PC-9 (cell line): ENCODE measurements around the gene SLC26A5. TPM values are rescaled to one million over a fixed set of nuclear protein-coding genes. Genes with fewer than 3 reads are reported as not detected.
A peak's percentile ranks its signal among the peaks of the same experiment; 100 is the strongest.

ENCODE experiments used
- BruUV-seq: library from RNA; stranded (reverse); fragments of 400-500 nt; replicated peaks from 2 replicates; lab custom pipeline; 2021; lab: Mats Ljungman, UMichigan
- CTCF ChIA-PET: fragments of 300-600 bp; sonication (Branson Sonifier 250); formaldehyde crosslinking; loops from one replicate; lab custom pipeline; 2022; ENCODE audit warnings: antibody characterized with exemption; lab: Charles Lee
- POLR2A ChIA-PET: fragments of 300-600 bp; sonication (Branson Sonifier 250); formaldehyde crosslinking; loops from one replicate; lab custom pipeline; 2022; ENCODE audit warnings: antibody characterized with exemption; ENCODE audit not compliant: unreplicated experiment; lab: Charles Lee
- DNase-seq, 2 experiments: peaks; one replicate each; pipeline versions ENCODE4 v3.0.0 to v3.0.0-alpha.2; 2015 to 2022; ENCODE audit warnings: mixed read lengths in 1 of 2
- H2AFZ ChIP-seq: fragments of 200-600 bp; sonication (generic); 2 replicates; pipeline ENCODE4 v1.8.1; 2017; ENCODE audit warnings: antibody characterized with exemption
- H3F3A ChIP-seq: fragments of 200-600 bp; sonication (generic); 2 replicates; pipeline ENCODE4 v1.8.1; 2017; ENCODE audit warnings: antibody characterized with exemption, mild to moderate bottlenecking, low read depth; ENCODE audit not compliant: insufficient read depth
- H3K27ac ChIP-seq: fragments of 200-600 bp; sonication (generic); 2 replicates; pipeline ENCODE4 v1.6.1; 2016; ENCODE audit warnings: mixed run types
- H3K27me3 ChIP-seq: fragments of 200-600 bp; sonication (generic); 2 replicates; pipeline ENCODE4 v1.6.1; 2016; ENCODE audit warnings: low read depth, mixed run types; ENCODE audit not compliant: insufficient read depth
- H3K36me3 ChIP-seq: fragments of 200-600 bp; sonication (generic); 2 replicates; pipeline ENCODE4 v1.6.1; 2016; ENCODE audit warnings: low read depth, mixed run types
- H3K4me1 ChIP-seq: fragments of 200-600 bp; sonication (generic); replicated peaks from 2 replicates; pipeline ENCODE4 v1.6.1; 2016; ENCODE audit warnings: mixed run types; ENCODE audit not compliant: insufficient read depth
- H3K4me2 ChIP-seq: fragments of 200-600 bp; sonication (generic); 2 replicates; pipeline ENCODE4 v1.6.1; 2017; ENCODE audit warnings: mixed run types
- H3K4me3 ChIP-seq: fragments of 200-600 bp; sonication (generic); 2 replicates; pipeline ENCODE4 v1.6.1; 2016; ENCODE audit warnings: mixed run types
- H3K79me2 ChIP-seq: fragments of 200-600 bp; sonication (generic); 2 replicates; pipeline ENCODE4 v1.6.1; 2017; ENCODE audit warnings: low read depth, mixed run types
- H3K9me2 ChIP-seq: fragments of 200-600 bp; sonication (generic); 2 replicates; pipeline ENCODE4 v1.8.1; 2017; ENCODE audit warnings: mild to moderate bottlenecking; ENCODE audit not compliant: insufficient read depth
- H3K9me3 ChIP-seq: fragments of 200-600 bp; sonication (generic); 2 replicates; pipeline ENCODE4 v1.8.1; 2016; ENCODE audit warnings: low read depth; ENCODE audit not compliant: insufficient read depth
- H4K20me1 ChIP-seq: fragments of 200-600 bp; sonication (generic); 2 replicates; pipeline ENCODE4 v1.8.1; 2017; ENCODE audit not compliant: insufficient read depth
- CTCF ChIP-seq: fragments of 200-600 bp; sonication (generic); conservative IDR thresholded peaks from 2 replicates; pipeline ENCODE4 v1.6.1; 2017; ENCODE audit warnings: mixed run types, antibody characterized with exemption, mild to moderate bottlenecking, moderate library complexity
- EZH2 ChIP-seq: fragments of 200-600 bp; sonication (generic); IDR thresholded peaks from 2 replicates; pipeline ENCODE4 v1.8.0; 2017; ENCODE audit warnings: antibody characterized with exemption, low read depth
- intact Hi-C: fragments of 100-400 bp; cut with micrococcal nuclease; formaldehyde crosslinking; loops from one replicate; pipeline ENCODE4 v1.10.0; 2022; ENCODE audit not compliant: unreplicated experiment
- total RNA-seq: library from RNA; stranded (reverse); gene quantifications from 2 replicates; pipeline ENCODE4 v1.2.3, GENCODE V29; 2021

SLC26A5 gene
- total RNA-seq, 1 experiment from 2014 or later, result not detected

GRCh38 chr7:103373866-103374643, 72.0 kb downstream of the SLC26A5 start:
- no peak overlapping the region for H3K4me2 ChIP-seq
- no peak for DNase-seq
- H3K4me3 ChIP-seq, result no peak overlapping the region
- H3K27me3 ChIP-seq, result no peaks in the 10 kb centered on the region
- H3K9me2 ChIP-seq, result no peaks in the 10 kb centered on the region
- POLR2A ChIA-PET, result no interaction called here
- no peak overlapping the region for H3K27ac ChIP-seq
- peaks cover 6% of the 10 kb centered on the region; the same call in 1 of the 2 replicates for H3F3A ChIP-seq
- no peaks in the 10 kb centered on the region for H3K9me3 ChIP-seq
- no peaks in the 10 kb centered on the region for H3K4me1 ChIP-seq
- H2AFZ ChIP-seq, result no peak overlapping the region
- H4K20me1 ChIP-seq, result no peaks in the 10 kb centered on the region
- CTCF ChIA-PET, result no interaction called here
- intact Hi-C loops, result no loop called here
- H3K36me3 ChIP-seq, result no peaks in the 10 kb centered on the region
- TF ChIP-seq CTCF (no peak), EZH2 (no peak)
- no TSS peak for BruUV-seq
- H3K79me2 ChIP-seq, result no peaks in the 10 kb centered on the region

- no peak overlapping the region for H3K27ac ChIP-seq
- no peaks in the 10 kb centered on the region for H3K9me3 ChIP-seq
- POLR2A ChIA-PET, result no interaction called here
- H3K9me2 ChIP-seq, result no peaks in the 10 kb centered on the region
- H3K4me2 ChIP-seq, result no peak overlapping the region
- no peak for DNase-seq
- intact Hi-C loops, result no loop called here
- H2AFZ ChIP-seq, result no peak overlapping the region
- H3K79me2 ChIP-seq, result no peaks in the 10 kb centered on the region
- H3F3A ChIP-seq, result peaks cover 30% of the 10 kb centered on the region; the same call in 1 of the 2 replicates
- no TSS peak for BruUV-seq
- H3K4me1 ChIP-seq, result no peaks in the 10 kb centered on the region
- CTCF ChIA-PET, result no interaction called here
- H3K27me3 ChIP-seq, result no peaks in the 10 kb centered on the region
- no peaks in the 10 kb centered on the region for H4K20me1 ChIP-seq
- H3K4me3 ChIP-seq, result no peak overlapping the region
- TF ChIP-seq CTCF (no peak), EZH2 (no peak)
- H3K36me3 ChIP-seq, result peaks cover 30% of the 10 kb centered on the region; the same call in 1 of the 2 replicates
Measured at GRCh38 chr7:103369432-103369831, 76.6 kb downstream of the SLC26A5 start.

GRCh38 chr7:103349805-103350204, 96.2 kb downstream of the SLC26A5 start:
- Histone ChIP-seq H4K20me1 (peaks cover 61% of the 10 kb centered on the region), H3K4me1 (peaks cover 32% of the 10 kb centered on the region), H3K4me2 (peak overlapping the region; percentile 82), H3F3A (peaks cover 4% of the 10 kb centered on the region), H3K27ac (no peak overlapping the region), H2AFZ (no peak overlapping the region), H3K36me3 (peaks cover 11% of the 10 kb centered on the region), H3K27me3 (no peaks in the 10 kb centered on the region), H3K9me3 (no peaks in the 10 kb centered on the region), H3K4me3 (no peak overlapping the region; the same call in 1 of the 2 replicates), H3K9me2 (no peaks in the 10 kb centered on the region), H3K79me2 (peaks cover 79% of the 10 kb centered on the region)
- BruUV-seq, result no TSS peak
- intact Hi-C loops, result no loop called here
- CTCF ChIA-PET, result no interaction called here
- POLR2A ChIA-PET, result no interaction called here
- DNase-seq, result no peak
- TF ChIP-seq CTCF (no peak), EZH2 (no peak)
